ENCODE data around the gene RPUSD4. TPM values are rescaled to one million over a fixed set of nuclear protein-coding genes. Genes with fewer than 3 reads are reported as not detected.

RPUSD4 gene
- polyA plus RNA-seq, 1 donor from 2014 or later: 43.4 TPM

DNA sequence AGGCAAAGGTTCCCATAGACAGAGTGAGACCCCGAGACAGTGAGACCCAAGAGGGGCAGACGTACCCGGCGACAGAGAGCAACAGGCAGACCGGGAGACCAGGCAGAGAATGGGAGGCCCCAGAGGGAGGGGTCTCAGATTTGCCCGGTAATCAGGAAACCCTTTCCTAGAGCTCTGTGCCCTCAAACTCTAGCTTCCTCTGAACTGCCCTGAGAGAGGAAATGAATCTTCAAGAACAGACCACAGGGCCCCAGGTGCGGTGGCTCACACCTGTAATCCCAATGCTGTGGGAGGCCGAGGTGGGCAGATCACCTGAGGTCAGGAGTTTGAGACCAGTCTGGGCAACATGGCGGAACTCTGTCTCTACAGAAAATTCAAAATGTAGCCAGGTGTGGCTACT, 47.7 kb downstream of the RPUSD4 start:
- Histone ChIP-seq H3F3A (ENCODE audit: insufficient read depth, low read length, poor library complexity, severe bottlenecking) (no peaks in the 10 kb centered on the region), H2AFZ (ENCODE audit: low read depth, low read length) (no peak overlapping the region), H3K4me2 (ENCODE audit: low read length) (no peak overlapping the region), H4K20me1 (ENCODE audit: insufficient read depth) (no peaks in the 10 kb centered on the region), H3K9me2 (ENCODE audit: insufficient read depth, low read length) (no peaks in the 10 kb centered on the region), H3K4me3 (ENCODE audit: low read length) (no peak overlapping the region), H3K27ac (ENCODE audit: low read length) (no peak overlapping the region), H3K27me3 (ENCODE audit: insufficient read depth, low read depth, low read length) (no peaks in the 10 kb centered on the region), H3K9me3 (ENCODE audit: low read length) (no peaks in the 10 kb centered on the region), H3K36me3 (ENCODE audit: insufficient read depth, low read length) (no peaks in the 10 kb centered on the region), H3K9ac (ENCODE audit: low read length) (no peak overlapping the region), H3K79me2 (replicated peaks; ENCODE audit: insufficient read depth, low read length) (no peaks in the 10 kb centered on the region)
- TF ChIP-seq SMC3 (conservative IDR thresholded peaks at IDR 0.05; ENCODE audit: poor library complexity) (no peak), RAD21 (conservative IDR thresholded peaks at IDR 0.05) (no peak), POLR2AphosphoS5 (IDR thresholded peaks at IDR 0.05) (no peak), TAF1 (IDR thresholded peaks at IDR 0.05; ENCODE audit: low read depth) (no peak), EP300 (conservative IDR thresholded peaks at IDR 0.05; ENCODE audit: poor library complexity, severe bottlenecking) (no peak)
- TF ChIP-seq, protein P1, sequence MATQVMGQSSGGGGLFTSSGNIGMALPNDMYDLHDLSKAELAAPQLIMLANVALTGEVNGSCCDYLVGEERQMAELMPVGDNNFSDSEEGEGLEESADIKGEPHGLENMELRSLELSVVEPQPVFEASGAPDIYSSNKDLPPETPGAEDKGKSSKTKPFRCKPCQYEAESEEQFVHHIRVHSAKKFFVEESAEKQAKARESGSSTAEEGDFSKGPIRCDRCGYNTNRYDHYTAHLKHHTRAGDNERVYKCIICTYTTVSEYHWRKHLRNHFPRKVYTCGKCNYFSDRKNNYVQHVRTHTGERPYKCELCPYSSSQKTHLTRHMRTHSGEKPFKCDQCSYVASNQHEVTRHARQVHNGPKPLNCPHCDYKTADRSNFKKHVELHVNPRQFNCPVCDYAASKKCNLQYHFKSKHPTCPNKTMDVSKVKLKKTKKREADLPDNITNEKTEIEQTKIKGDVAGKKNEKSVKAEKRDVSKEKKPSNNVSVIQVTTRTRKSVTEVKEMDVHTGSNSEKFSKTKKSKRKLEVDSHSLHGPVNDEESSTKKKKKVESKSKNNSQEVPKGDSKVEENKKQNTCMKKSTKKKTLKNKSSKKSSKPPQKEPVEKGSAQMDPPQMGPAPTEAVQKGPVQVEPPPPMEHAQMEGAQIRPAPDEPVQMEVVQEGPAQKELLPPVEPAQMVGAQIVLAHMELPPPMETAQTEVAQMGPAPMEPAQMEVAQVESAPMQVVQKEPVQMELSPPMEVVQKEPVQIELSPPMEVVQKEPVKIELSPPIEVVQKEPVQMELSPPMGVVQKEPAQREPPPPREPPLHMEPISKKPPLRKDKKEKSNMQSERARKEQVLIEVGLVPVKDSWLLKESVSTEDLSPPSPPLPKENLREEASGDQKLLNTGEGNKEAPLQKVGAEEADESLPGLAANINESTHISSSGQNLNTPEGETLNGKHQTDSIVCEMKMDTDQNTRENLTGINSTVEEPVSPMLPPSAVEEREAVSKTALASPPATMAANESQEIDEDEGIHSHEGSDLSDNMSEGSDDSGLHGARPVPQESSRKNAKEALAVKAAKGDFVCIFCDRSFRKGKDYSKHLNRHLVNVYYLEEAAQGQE (IDR thresholded peaks at IDR 0.05; ENCODE audit: borderline replicate concordance): no peak
- TF ChIP-seq, protein P2, sequence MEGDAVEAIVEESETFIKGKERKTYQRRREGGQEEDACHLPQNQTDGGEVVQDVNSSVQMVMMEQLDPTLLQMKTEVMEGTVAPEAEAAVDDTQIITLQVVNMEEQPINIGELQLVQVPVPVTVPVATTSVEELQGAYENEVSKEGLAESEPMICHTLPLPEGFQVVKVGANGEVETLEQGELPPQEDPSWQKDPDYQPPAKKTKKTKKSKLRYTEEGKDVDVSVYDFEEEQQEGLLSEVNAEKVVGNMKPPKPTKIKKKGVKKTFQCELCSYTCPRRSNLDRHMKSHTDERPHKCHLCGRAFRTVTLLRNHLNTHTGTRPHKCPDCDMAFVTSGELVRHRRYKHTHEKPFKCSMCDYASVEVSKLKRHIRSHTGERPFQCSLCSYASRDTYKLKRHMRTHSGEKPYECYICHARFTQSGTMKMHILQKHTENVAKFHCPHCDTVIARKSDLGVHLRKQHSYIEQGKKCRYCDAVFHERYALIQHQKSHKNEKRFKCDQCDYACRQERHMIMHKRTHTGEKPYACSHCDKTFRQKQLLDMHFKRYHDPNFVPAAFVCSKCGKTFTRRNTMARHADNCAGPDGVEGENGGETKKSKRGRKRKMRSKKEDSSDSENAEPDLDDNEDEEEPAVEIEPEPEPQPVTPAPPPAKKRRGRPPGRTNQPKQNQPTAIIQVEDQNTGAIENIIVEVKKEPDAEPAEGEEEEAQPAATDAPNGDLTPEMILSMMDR (IDR thresholded peaks at IDR 0.05; ENCODE audit: poor library complexity, severe bottlenecking): no peak

DNA sequence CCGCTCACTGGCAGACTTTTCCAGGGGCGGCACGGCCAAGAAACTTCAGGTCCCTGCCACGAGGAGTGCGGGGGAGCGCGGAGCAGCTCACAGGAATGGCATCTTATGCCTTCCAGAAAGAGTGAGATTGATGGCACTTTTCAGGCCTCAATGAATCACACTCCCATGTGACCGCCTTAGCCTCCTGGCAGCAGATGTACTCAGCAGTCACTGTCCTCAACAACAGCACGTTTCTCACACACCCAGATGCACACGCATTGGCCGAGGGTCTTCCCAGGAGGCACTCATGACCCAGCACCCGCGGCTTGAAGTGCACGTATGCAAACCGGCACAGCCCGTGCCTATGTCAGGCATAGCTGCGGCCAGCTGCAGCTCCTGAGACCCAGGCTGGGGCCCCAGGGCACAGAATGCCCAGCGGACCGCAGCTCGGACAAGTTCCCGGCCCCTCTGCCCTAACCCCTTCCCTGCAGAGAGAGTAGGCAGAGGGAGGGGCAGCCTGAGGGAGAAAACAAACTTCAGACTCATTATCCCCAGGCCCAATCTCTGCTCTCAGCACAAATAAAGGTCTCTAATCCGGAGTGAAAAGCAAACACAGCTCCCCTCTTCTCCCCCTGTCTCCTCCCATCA, 48.3 kb downstream of the RPUSD4 start:
- Histone ChIP-seq H3K4me2 (ENCODE audit: low read length) (no peak overlapping the region), H3K9ac (ENCODE audit: low read length) (no peak overlapping the region), H3K27ac (ENCODE audit: low read length) (no peak overlapping the region)

More for the DNA sequence above, 48.3 kb downstream of the RPUSD4 start:
- no peaks in the 10 kb centered on the region for H3K9me2 ChIP-seq (ENCODE audit: insufficient read depth, low read length)
- H3F3A ChIP-seq (ENCODE audit: insufficient read depth, low read length, poor library complexity, severe bottlenecking): no peaks in the 10 kb centered on the region
- H3K79me2 ChIP-seq (replicated peaks; ENCODE audit: insufficient read depth, low read length): no peaks in the 10 kb centered on the region
- no peaks in the 10 kb centered on the region for H4K20me1 ChIP-seq (ENCODE audit: insufficient read depth)
- H2AFZ ChIP-seq (ENCODE audit: low read depth, low read length): no peak overlapping the region
- no peaks in the 10 kb centered on the region for H3K27me3 ChIP-seq (ENCODE audit: insufficient read depth, low read depth, low read length)
- no peaks in the 10 kb centered on the region for H3K36me3 ChIP-seq (ENCODE audit: insufficient read depth, low read length)
- H3K4me3 ChIP-seq (ENCODE audit: low read length): no peak overlapping the region
- H3K9me3 ChIP-seq (ENCODE audit: low read length): no peaks in the 10 kb centered on the region
- TF ChIP-seq POLR2AphosphoS5 (IDR thresholded peaks at IDR 0.05) (no peak), SMC3 (conservative IDR thresholded peaks at IDR 0.05; ENCODE audit: poor library complexity) (no peak), RAD21 (conservative IDR thresholded peaks at IDR 0.05) (no peak), EP300 (conservative IDR thresholded peaks at IDR 0.05; ENCODE audit: poor library complexity, severe bottlenecking) (no peak), TAF1 (IDR thresholded peaks at IDR 0.05; ENCODE audit: low read depth) (no peak), EZH2 (IDR thresholded peaks at IDR 0.05; ENCODE audit: borderline replicate concordance, insufficient read depth, low read length, poor library complexity, severe bottlenecking) (no peak), MXI1 (conservative IDR thresholded peaks at IDR 0.05; ENCODE audit: poor library complexity, severe bottlenecking) (no peak)
- TF ChIP-seq, protein P2 (IDR thresholded peaks at IDR 0.05; ENCODE audit: poor library complexity, severe bottlenecking): no peak
- TF ChIP-seq, protein P1 (IDR thresholded peaks at IDR 0.05; ENCODE audit: borderline replicate concordance): no peak
